ENCODE results near the gene ZFPL1.
A peak's percentile ranks its signal among the peaks of the same experiment; 100 is the strongest.

The ZFPL1 gene

GRCh38 chr11:65066315-65066714 lies 17.7 kb upstream of the ZFPL1 start:
- in situ Hi-C loops (cut with MboI; ENCODE audit: low sequenced_read_pairs, unreplicated experiment): no loop called here
- TF ChIP-seq, protein P1, sequence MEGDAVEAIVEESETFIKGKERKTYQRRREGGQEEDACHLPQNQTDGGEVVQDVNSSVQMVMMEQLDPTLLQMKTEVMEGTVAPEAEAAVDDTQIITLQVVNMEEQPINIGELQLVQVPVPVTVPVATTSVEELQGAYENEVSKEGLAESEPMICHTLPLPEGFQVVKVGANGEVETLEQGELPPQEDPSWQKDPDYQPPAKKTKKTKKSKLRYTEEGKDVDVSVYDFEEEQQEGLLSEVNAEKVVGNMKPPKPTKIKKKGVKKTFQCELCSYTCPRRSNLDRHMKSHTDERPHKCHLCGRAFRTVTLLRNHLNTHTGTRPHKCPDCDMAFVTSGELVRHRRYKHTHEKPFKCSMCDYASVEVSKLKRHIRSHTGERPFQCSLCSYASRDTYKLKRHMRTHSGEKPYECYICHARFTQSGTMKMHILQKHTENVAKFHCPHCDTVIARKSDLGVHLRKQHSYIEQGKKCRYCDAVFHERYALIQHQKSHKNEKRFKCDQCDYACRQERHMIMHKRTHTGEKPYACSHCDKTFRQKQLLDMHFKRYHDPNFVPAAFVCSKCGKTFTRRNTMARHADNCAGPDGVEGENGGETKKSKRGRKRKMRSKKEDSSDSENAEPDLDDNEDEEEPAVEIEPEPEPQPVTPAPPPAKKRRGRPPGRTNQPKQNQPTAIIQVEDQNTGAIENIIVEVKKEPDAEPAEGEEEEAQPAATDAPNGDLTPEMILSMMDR (IDR thresholded peaks at IDR 0.05; ENCODE audit: borderline replicate concordance, control extremely low read depth, extremely low read depth, insufficient read depth, missing control alignments): no peak
- DNase-seq (ENCODE audit: low spot score): no peak

GRCh38 chr11:65066805-65067291 lies 17.2 kb upstream of the ZFPL1 start:
- TF ChIP-seq, protein P1 (IDR thresholded peaks at IDR 0.05; ENCODE audit: borderline replicate concordance, control extremely low read depth, extremely low read depth, insufficient read depth, missing control alignments): no peak
- in situ Hi-C loops (cut with MboI; ENCODE audit: low sequenced_read_pairs, unreplicated experiment): no loop called here
- no peak for DNase-seq (ENCODE audit: low spot score)

GRCh38 chr11:65067446-65067845 lies 16.6 kb upstream of the ZFPL1 start:
- in situ Hi-C loops (cut with MboI; ENCODE audit: low sequenced_read_pairs, unreplicated experiment): no loop called here
- DNase-seq (ENCODE audit: low spot score): peak; percentile 76
- TF ChIP-seq, protein P1 (IDR thresholded peaks at IDR 0.05; ENCODE audit: borderline replicate concordance, control extremely low read depth, extremely low read depth, insufficient read depth, missing control alignments): no peak

GRCh38 chr11:65069217-65069616 lies 14.8 kb upstream of the ZFPL1 start:
- DNase-seq (ENCODE audit: low spot score): no peak
- TF ChIP-seq, protein P1 (IDR thresholded peaks at IDR 0.05; ENCODE audit: borderline replicate concordance, control extremely low read depth, extremely low read depth, insufficient read depth, missing control alignments): no peak
- in situ Hi-C loops (cut with MboI; ENCODE audit: low sequenced_read_pairs, unreplicated experiment): no loop called here

DNA sequence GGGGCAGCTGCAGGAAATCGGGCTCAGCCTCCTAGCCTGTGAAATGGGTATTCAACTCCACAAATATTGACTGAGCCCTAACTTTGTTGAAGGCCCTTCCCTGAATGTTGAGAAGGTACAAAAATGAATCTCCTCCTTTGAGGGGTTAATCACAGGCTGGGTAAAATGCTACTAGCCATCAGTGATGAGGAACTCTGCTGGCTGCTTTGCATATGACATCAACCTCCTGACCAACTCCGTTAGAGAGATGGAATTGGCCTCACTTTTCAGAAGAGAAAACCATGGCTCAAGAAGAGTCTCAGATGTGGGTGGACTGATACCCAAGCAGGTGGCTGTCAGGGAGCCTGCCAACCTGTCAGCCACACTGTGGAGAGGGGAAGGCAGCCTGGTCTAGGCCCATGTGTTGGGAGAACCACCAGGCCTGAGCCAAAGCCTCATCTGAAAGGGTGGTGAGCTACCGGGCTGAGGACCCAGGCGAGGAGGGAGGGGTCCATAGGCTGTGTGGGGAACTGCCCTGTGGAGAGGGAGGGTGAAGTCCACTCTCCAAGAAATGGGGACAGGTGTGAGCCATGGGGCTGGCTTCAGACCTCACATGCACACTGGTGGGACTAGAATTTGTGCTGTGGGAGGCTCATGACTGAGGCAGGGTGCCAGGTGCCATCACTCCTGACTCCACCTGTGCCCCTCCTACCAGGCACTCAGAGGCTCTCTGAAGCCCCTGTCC lies 12.0 kb upstream of the ZFPL1 start:
- in situ Hi-C loops (cut with MboI; ENCODE audit: low sequenced_read_pairs, unreplicated experiment): no loop called here
- peak; percentile 70 for DNase-seq (ENCODE audit: low spot score)

DNA sequence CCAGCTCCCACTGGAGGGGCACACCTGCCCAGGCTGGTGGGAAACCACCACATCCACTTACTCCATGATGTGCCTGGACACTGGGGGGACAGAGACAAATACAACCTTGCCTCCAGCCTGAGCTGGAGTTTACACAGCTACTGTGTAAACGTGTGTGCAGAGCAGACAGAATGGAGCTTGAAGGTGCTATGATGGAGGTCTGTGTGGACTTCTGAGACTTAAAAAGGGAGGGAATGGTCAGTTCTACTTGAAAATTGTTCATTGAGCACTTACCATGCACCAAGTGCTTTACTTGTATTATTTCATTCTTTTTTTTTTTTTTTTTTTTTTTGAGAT lies 11.4 kb upstream of the ZFPL1 start:
- TF ChIP-seq, protein P1 (IDR thresholded peaks at IDR 0.05; ENCODE audit: borderline replicate concordance, control extremely low read depth, extremely low read depth, insufficient read depth, missing control alignments): no peak
- no peak for DNase-seq (ENCODE audit: low spot score)
- in situ Hi-C loops (cut with MboI; ENCODE audit: low sequenced_read_pairs, unreplicated experiment): no loop called here

More for the DNA sequence above, 12.0 kb upstream of the ZFPL1 start:
- TF ChIP-seq, protein P1 (IDR thresholded peaks at IDR 0.05; ENCODE audit: borderline replicate concordance, control extremely low read depth, extremely low read depth, insufficient read depth, missing control alignments): no peak
